A673 (cell line): Measurements from ENCODE around the gene RBP2. TPM values are rescaled to one million over a fixed set of nuclear protein-coding genes. Genes with fewer than 3 reads are reported as not detected.

Source experiments
- BruUV-seq: library from RNA; stranded (reverse); fragments of 400-500 nt; replicated peaks from 2 replicates; lab custom pipeline; 2021; lab: Mats Ljungman, UMichigan
- CTCF ChIA-PET: fragments of 300-600 bp; sonication (Branson Sonifier 250); formaldehyde crosslinking; loops from one replicate; lab custom pipeline; 2022; ENCODE audit warnings: antibody characterized with exemption; lab: Charles Lee
- POLR2A ChIA-PET: fragments of 300-600 bp; sonication (Branson Sonifier 250); formaldehyde crosslinking; loops from one replicate; lab custom pipeline; 2022; ENCODE audit warnings: antibody characterized with exemption; ENCODE audit not compliant: low non-redundant PET; lab: Charles Lee
- DNase-seq: peaks from one replicate; pipeline ENCODE4 v3.0.0-alpha.2; 2015; ENCODE audit warnings: low spot score
- H3K27ac ChIP-seq: fragments of 200-600 bp; sonication (generic); 2 replicates; pipeline ENCODE4 v1.5.1; 2016; ENCODE audit warnings: mixed run types, low read depth, mild to moderate bottlenecking, mixed read lengths, antibody characterized with exemption, low read length; ENCODE audit not compliant: poor library complexity, severe bottlenecking
- H3K27me3 ChIP-seq: fragments of 200-600 bp; sonication (generic); replicated peaks from 2 replicates; pipeline ENCODE4 v1.6.1; 2017; ENCODE audit warnings: mixed run types, low read depth, mild to moderate bottlenecking, mixed read lengths, antibody characterized with exemption, low read length; ENCODE audit not compliant: insufficient read depth, poor library complexity
- H3K36me3 ChIP-seq: fragments of 200-600 bp; sonication (generic); 2 replicates; pipeline ENCODE4 v1.6.1; 2016; ENCODE audit warnings: mixed run types, mild to moderate bottlenecking, mixed read lengths, antibody characterized with exemption, low read length; ENCODE audit not compliant: insufficient read depth, poor library complexity, severe bottlenecking
- H3K4me1 ChIP-seq: fragments of 200-600 bp; sonication (generic); 2 replicates; pipeline ENCODE4 v1.6.1; 2017; ENCODE audit warnings: mixed run types, mild to moderate bottlenecking, mixed read lengths, antibody characterized with exemption, low read length; ENCODE audit not compliant: insufficient read depth, poor library complexity, severe bottlenecking
- H3K4me3 ChIP-seq: fragments of 200-600 bp; sonication (generic); 2 replicates; pipeline ENCODE4 v1.5.1; 2016; ENCODE audit warnings: low read depth, mixed run types, mild to moderate bottlenecking, mixed read lengths, low read length; ENCODE audit not compliant: poor library complexity, severe bottlenecking
- H3K9me3 ChIP-seq: fragments of 200-600 bp; sonication (generic); 2 replicates; pipeline ENCODE4 v1.6.1; 2016; ENCODE audit warnings: mixed run types, low read depth, mild to moderate bottlenecking, mixed read lengths, antibody characterized with exemption, low read length; ENCODE audit not compliant: poor library complexity, severe bottlenecking
- CTCF ChIP-seq: fragments of 300-800, 200-600 bp; sonication (generic); conservative IDR thresholded peaks from 2 replicates; pipeline ENCODE4 v1.5.1; 2017; ENCODE audit warnings: low read depth, mild to moderate bottlenecking, antibody characterized with exemption, low read length, moderate library complexity, mixed read lengths
- EZH2 ChIP-seq: fragments of 200-600 bp; sonication (generic); IDR thresholded peaks from 2 replicates; pipeline ENCODE4 v1.6.1; 2017; ENCODE audit warnings: borderline replicate concordance, low read depth, mild to moderate bottlenecking, mixed read lengths, antibody characterized with exemption, low read length; ENCODE audit not compliant: poor library complexity, severe bottlenecking
- intact Hi-C: fragments of 100-400 bp; cut with micrococcal nuclease; formaldehyde crosslinking; loops from one replicate; pipeline ENCODE4 v1.10.0; 2022; ENCODE audit not compliant: unreplicated experiment
- total RNA-seq: library from RNA; stranded (reverse); gene quantifications from 2 replicates; pipeline ENCODE4 v1.2.3, GENCODE V29; 2021

RBP2 gene
- total RNA-seq, 1 experiment from 2014 or later, result not detected

GRCh38 chr3:139491027-139491700, 14.8 kb upstream of the RBP2 start:
- TF ChIP-seq CTCF, result no peak
- no peak for TF ChIP-seq EZH2
- H3K36me3 ChIP-seq, result no peaks in the 10 kb centered on the region
- H3K27ac ChIP-seq, result no peak overlapping the region
- no peaks in the 10 kb centered on the region for H3K9me3 ChIP-seq
- no peak overlapping the region for H3K4me3 ChIP-seq
- H3K27me3 ChIP-seq, result peaks cover 9% of the 10 kb centered on the region
- DNase-seq, result no peak
- no TSS peak for BruUV-seq
- CTCF ChIA-PET, result no interaction called here
- POLR2A ChIA-PET, result no interaction called here
- intact Hi-C loops, result no loop called here
- H3K4me1 ChIP-seq, result no peaks in the 10 kb centered on the region

- intact Hi-C loops, result no loop called here
- BruUV-seq, result no TSS peak
- H3K36me3 ChIP-seq, result no peaks in the 10 kb centered on the region
- H3K27me3 ChIP-seq, result no peaks in the 10 kb centered on the region
- H3K27ac ChIP-seq, result no peak overlapping the region
- ChIA-PET CTCF (no interaction called here), POLR2A (no interaction called here)
- TF ChIP-seq CTCF, result no peak
- TF ChIP-seq EZH2, result no peak
- no peaks in the 10 kb centered on the region for H3K4me1 ChIP-seq
- DNase-seq, result no peak
- no peak overlapping the region for H3K4me3 ChIP-seq
- H3K9me3 ChIP-seq, result no peaks in the 10 kb centered on the region
Measured at GRCh38 chr3:139482206-139482605, 5.9 kb upstream of the RBP2 start.

DNA sequence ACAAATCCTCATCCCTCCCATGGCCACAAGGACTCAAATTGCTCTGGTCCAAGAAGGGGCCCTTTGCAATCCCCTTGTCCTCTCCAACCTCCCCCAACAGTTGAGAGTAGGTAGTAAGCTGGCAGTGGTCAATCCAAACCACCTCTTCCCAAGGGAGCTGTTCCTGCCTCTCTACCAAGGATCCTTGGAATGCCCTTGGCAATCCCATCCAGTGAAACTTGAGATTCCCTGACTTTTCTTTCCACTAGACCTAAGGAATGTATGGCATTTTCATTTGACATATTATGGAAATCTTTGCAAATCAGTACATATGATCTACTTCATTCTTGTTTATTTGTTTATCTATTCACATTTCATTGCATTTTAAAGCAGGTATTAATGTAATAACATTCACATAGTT, 4.8 kb upstream of the RBP2 start:
- BruUV-seq, result no TSS peak
- no peaks in the 10 kb centered on the region for H3K4me1 ChIP-seq
- ChIA-PET POLR2A (no interaction called here), CTCF (no interaction called here)
- no peak for TF ChIP-seq EZH2
- no peak for TF ChIP-seq CTCF
- intact Hi-C loops, result no loop called here
- H3K4me3 ChIP-seq, result no peak overlapping the region
- no peak for DNase-seq
- H3K9me3 ChIP-seq, result no peaks in the 10 kb centered on the region
- no peaks in the 10 kb centered on the region for H3K27me3 ChIP-seq
- no peak overlapping the region for H3K27ac ChIP-seq
- H3K36me3 ChIP-seq, result no peaks in the 10 kb centered on the region
